Endothelial cell of umbilical vein (primary cell): ENCODE data around the gene PKDREJ. TPM values are rescaled to one million over a fixed set of nuclear protein-coding genes. Genes with fewer than 3 reads are reported as not detected.

Experiments
- BruUV-seq: library from RNA; stranded (reverse); fragments of 400-500 nt; replicated peaks from 2 replicates; lab custom pipeline; 2021; lab: Mats Ljungman, UMichigan
- CTCF ChIA-PET: fragments of 300-600, 350-600 bp; sonication (Branson Sonifier 250); formaldehyde crosslinking; loops from one replicate; lab custom pipeline; 2021; ENCODE audit warnings: antibody characterized with exemption, inconsistent platforms; lab: Charles Lee
- POLR2A ChIA-PET: fragments of 300-600, 350-600 bp; sonication (Branson Sonifier 250); formaldehyde crosslinking; loops from one replicate; lab custom pipeline; 2021; ENCODE audit warnings: antibody characterized with exemption, inconsistent platforms; lab: Charles Lee
- DNase-seq: peaks from one replicate; pipeline ENCODE4 v3.0.0-alpha.2; 2011; ENCODE audit warnings: low read depth, low spot score
- FAIRE-seq: peaks from 2 replicates; lab custom pipeline; 2011; peaks lifted over from hg19 to GRCh38; lab: Jason Lieb, UNC
- H2AFZ ChIP-seq: 2 replicates; pipeline ENCODE4 v1.6.0; 2012; ENCODE audit warnings: low read depth, low read length, control low read depth, inconsistent platforms
- H3K27ac ChIP-seq: 2 replicates; pipeline ENCODE4 v1.5.1; 2011; ENCODE audit warnings: low read depth, mild to moderate bottlenecking, control low read depth, low read length, moderate library complexity; ENCODE audit not compliant: insufficient read depth
- H3K27me3 ChIP-seq, 2 experiments: 2 replicates each; pipeline versions ENCODE4 v1.6.0 to v1.6.1; 2011; ENCODE audit warnings: low read length in 2 of 2, mixed read lengths in 1 of 2; ENCODE audit not compliant: control insufficient read depth in 2 of 2, insufficient read depth in 2 of 2
- H3K36me3 ChIP-seq, 2 experiments: 2 replicates in 1 of 2; 3 replicates in 1 of 2; pipeline ENCODE4 v1.5.1; 2011; ENCODE audit warnings: low read length in 2 of 2, mild to moderate bottlenecking in 1 of 2, moderate library complexity in 1 of 2; ENCODE audit not compliant: control insufficient read depth in 2 of 2, insufficient read depth in 2 of 2; ENCODE audit errors: extremely low read depth in 1 of 2
- H3K4me1 ChIP-seq: 3 replicates; pipeline ENCODE4 v1.5.1; 2011; ENCODE audit warnings: mild to moderate bottlenecking, low read length; ENCODE audit not compliant: control insufficient read depth, insufficient read depth; ENCODE audit errors: extremely low read depth
- H3K4me2 ChIP-seq: 2 replicates; pipeline ENCODE4 v1.6.1; 2011; ENCODE audit warnings: low read length, control low read depth, mixed read lengths; ENCODE audit not compliant: insufficient read depth
- H3K4me3 ChIP-seq, 3 experiments: fragments of 200-600 bp in 1 of 3; sonication (generic), shearing (Covaris generic) in 1 of 3; replicated peaks in 1 of 3; 2 replicates each; pipeline ENCODE4 v1.5.1; 2011 to 2016; ENCODE audit warnings: control low read depth in 3 of 3, low read length in 3 of 3, mild to moderate bottlenecking in 2 of 3, inconsistent platforms in 1 of 3, low read depth in 1 of 3, moderate library complexity in 1 of 3; ENCODE audit not compliant: insufficient read depth in 1 of 3
- H3K79me2 ChIP-seq: 2 replicates; pipeline ENCODE4 v1.6.0; 2012; ENCODE audit warnings: low read length, inconsistent platforms; ENCODE audit not compliant: control insufficient read depth, insufficient read depth
- H3K9ac ChIP-seq: replicated peaks from 2 replicates; pipeline ENCODE3; 2011; ENCODE audit warnings: low read length, control low read depth; ENCODE audit not compliant: insufficient read depth; ENCODE audit errors: extremely low read depth
- H3K9me1 ChIP-seq: replicated peaks from 3 replicates; pipeline ENCODE4 v1.6.0; 2011; ENCODE audit warnings: mild to moderate bottlenecking, low read length; ENCODE audit not compliant: control insufficient read depth, insufficient read depth; ENCODE audit errors: extremely low read depth
- H3K9me3 ChIP-seq: replicated peaks from 2 replicates; pipeline ENCODE4 v1.5.1; 2012; ENCODE audit warnings: low read length, inconsistent platforms; ENCODE audit not compliant: control insufficient read depth, insufficient read depth
- H4K20me1 ChIP-seq: replicated peaks from 2 replicates; pipeline ENCODE3; 2011; ENCODE audit warnings: mild to moderate bottlenecking, low read length; ENCODE audit not compliant: control insufficient read depth, insufficient read depth; ENCODE audit errors: extremely low read depth
- EZH2 ChIP-seq: IDR thresholded peaks from 2 replicates; pipeline ENCODE4 v1.6.1; 2012; ENCODE audit warnings: borderline replicate concordance, low read depth, mild to moderate bottlenecking, moderate library complexity, low read length, inconsistent platforms; ENCODE audit not compliant: severe bottlenecking
- FOS ChIP-seq: IDR thresholded peaks from 2 replicates; pipeline ENCODE4 v1.6.1; 2011; ENCODE audit warnings: mild to moderate bottlenecking, low read length, moderate library complexity, borderline replicate concordance; ENCODE audit not compliant: insufficient read depth
- GATA2 ChIP-seq: IDR thresholded peaks from 2 replicates; pipeline ENCODE4 v1.7.0; 2011; ENCODE audit warnings: low read depth, mild to moderate bottlenecking, moderate library complexity, mixed read lengths, low read length; ENCODE audit not compliant: insufficient read length, insufficient read depth
- JUN ChIP-seq: IDR thresholded peaks from 2 replicates; pipeline ENCODE4 v1.6.1; 2011; ENCODE audit warnings: borderline replicate concordance, low read depth; ENCODE audit not compliant: insufficient read length, insufficient read depth
- MYC ChIP-seq: IDR thresholded peaks from one replicate; pipeline ENCODE4 v1.6.1; 2011; ENCODE audit warnings: mild to moderate bottlenecking, low read depth, low read length
- POLR2A ChIP-seq: IDR thresholded peaks from 2 replicates; pipeline ENCODE4 v1.6.1; 2012; ENCODE audit warnings: low read depth, mild to moderate bottlenecking, control low read depth, low read length
- POLR2AphosphoS5 ChIP-seq: IDR thresholded peaks from 2 replicates; pipeline ENCODE4 v1.6.1; 2012; ENCODE audit warnings: low read depth, mild to moderate bottlenecking, control low read depth, low read length, moderate library complexity; ENCODE audit not compliant: insufficient read depth
- dilution Hi-C: fragments of 300-500 bp; cut with MboI; formaldehyde crosslinking; loops from one replicate; pipeline ENCODE4 v1.15.0; 2019; ENCODE audit warnings: low sequenced_read_pairs; ENCODE audit not compliant: extremely low pct_ligation_motif_present
- intact Hi-C: fragments of 100-400 bp; cut with micrococcal nuclease; formaldehyde crosslinking; loops from one replicate; pipeline ENCODE4 v1.10.0; 2022
- polyA plus RNA-seq, 4 experiments: library from polyadenylated mRNA; depleted of rRNA in 3 of 4; stranded (reverse) in 3 of 4; unstranded in 1 of 4; fragments of >200 nt; gene quantifications; 2 replicates each; pipeline versions ENCODE4 v1.2.1 to v1.2.3, GENCODE V29; 2011 to 2012; ENCODE audit warnings: missing spikeins in 1 of 4
- total RNA-seq: library from RNA; stranded (reverse); gene quantifications from 2 replicates; pipeline ENCODE4 v1.2.3, GENCODE V29; 2021
- TF ChIP-seq, protein P1 (sequence below), 2 donors: IDR thresholded peaks; 1 replicate in 1 of 2; 2 replicates in 1 of 2; pipeline ENCODE4 v1.5.1; 2011; ENCODE audit warnings: low read length in 2 of 2, mild to moderate bottlenecking in 2 of 2, moderate library complexity in 2 of 2, control low read depth in 1 of 2, inconsistent platforms in 1 of 2, low read depth in 1 of 2; ENCODE audit not compliant: insufficient read depth in 1 of 2; ENCODE audit errors: extremely low read depth in 1 of 2
- TF ChIP-seq, protein P2 (sequence below): IDR thresholded peaks from 2 replicates; pipeline ENCODE4 v1.6.1; 2011; ENCODE audit not compliant: insufficient read depth, insufficient read length

Gene PKDREJ
- total and polyA plus RNA-seq, 2 donors (not counting 3 experiments of a cell fraction or from before 2014, with no cell fraction given), result not detected

DNA sequence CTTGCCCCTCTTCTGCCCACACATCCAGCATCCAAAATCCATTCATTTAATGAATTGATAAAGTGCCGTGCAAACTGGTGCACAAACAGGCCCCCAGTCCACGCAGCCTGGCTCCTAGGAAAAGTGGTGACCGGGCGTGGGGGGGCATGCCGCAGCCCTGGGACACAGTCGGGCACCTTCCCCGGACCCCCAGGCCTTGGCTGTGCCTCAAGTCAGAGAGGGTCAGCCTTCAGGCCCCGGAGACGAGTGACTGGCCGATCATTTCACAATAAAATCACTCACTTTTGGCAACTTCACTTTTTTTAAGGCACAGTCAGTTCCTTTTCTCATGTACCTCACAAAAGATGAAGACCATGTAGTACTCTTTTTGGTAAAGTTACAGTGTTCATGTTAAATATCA lies 21.1 kb downstream of the PKDREJ start:
- dilution Hi-C loops (no loop called here), intact Hi-C loops (no loop called here)
- FAIRE-seq (no peak), DNase-seq (no peak)
- H3K36me3 ChIP-seq, result no peaks in the 10 kb centered on the region
- no peaks in the 10 kb centered on the region for H3K27me3 ChIP-seq
- no peak overlapping the region for H3K27ac ChIP-seq
- BruUV-seq, result no TSS peak
- ChIA-PET POLR2A (no interaction called here), CTCF (no interaction called here)
- no peak for TF ChIP-seq FOS
- no peak for TF ChIP-seq JUN
- TF ChIP-seq, protein P1, sequence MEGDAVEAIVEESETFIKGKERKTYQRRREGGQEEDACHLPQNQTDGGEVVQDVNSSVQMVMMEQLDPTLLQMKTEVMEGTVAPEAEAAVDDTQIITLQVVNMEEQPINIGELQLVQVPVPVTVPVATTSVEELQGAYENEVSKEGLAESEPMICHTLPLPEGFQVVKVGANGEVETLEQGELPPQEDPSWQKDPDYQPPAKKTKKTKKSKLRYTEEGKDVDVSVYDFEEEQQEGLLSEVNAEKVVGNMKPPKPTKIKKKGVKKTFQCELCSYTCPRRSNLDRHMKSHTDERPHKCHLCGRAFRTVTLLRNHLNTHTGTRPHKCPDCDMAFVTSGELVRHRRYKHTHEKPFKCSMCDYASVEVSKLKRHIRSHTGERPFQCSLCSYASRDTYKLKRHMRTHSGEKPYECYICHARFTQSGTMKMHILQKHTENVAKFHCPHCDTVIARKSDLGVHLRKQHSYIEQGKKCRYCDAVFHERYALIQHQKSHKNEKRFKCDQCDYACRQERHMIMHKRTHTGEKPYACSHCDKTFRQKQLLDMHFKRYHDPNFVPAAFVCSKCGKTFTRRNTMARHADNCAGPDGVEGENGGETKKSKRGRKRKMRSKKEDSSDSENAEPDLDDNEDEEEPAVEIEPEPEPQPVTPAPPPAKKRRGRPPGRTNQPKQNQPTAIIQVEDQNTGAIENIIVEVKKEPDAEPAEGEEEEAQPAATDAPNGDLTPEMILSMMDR (IDR thresholded peaks at IDR 0.05; ENCODE audit: extremely low read depth in 1 of 2, insufficient read depth in 1 of 2, low read depth in 1 of 2, low read length in 2 of 2), result no peak
- no peak for TF ChIP-seq GATA2
- no peak for TF ChIP-seq EZH2
- TF ChIP-seq POLR2AphosphoS5, result no peak
- no peak for TF ChIP-seq POLR2A
- no peak for TF ChIP-seq MYC
- TF ChIP-seq, protein P2, sequence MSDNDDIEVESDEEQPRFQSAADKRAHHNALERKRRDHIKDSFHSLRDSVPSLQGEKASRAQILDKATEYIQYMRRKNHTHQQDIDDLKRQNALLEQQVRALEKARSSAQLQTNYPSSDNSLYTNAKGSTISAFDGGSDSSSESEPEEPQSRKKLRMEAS, result no peak
- no peak overlapping the region for H3K4me3 ChIP-seq
- H3K79me2 ChIP-seq, result no peaks in the 10 kb centered on the region
- no peak overlapping the region for H3K9ac ChIP-seq
- H3K4me1 ChIP-seq, result no peaks in the 10 kb centered on the region
- H4K20me1 ChIP-seq, result no peaks in the 10 kb centered on the region
- no peaks in the 10 kb centered on the region for H3K9me3 ChIP-seq
- no peak overlapping the region for H2AFZ ChIP-seq
- H3K4me2 ChIP-seq, result no peak overlapping the region
- no peaks in the 10 kb centered on the region for H3K9me1 ChIP-seq
